Hepatocyte (in vitro differentiated cells): ENCODE data around the gene RBM19.

ENCODE experiments used
- EZH2 ChIP-seq: fragments of 200-600 bp; sonication (generic); IDR thresholded peaks from 2 replicates; pipeline ENCODE4 v1.6.1; 2016; ENCODE audit warnings: antibody characterized with exemption, mild to moderate bottlenecking, borderline replicate concordance
- EZH2phosphoT487 ChIP-seq: fragments of 200-600 bp; sonication (generic); IDR thresholded peaks from one replicate; pipeline ENCODE4 v1.6.1; 2018; ENCODE audit warnings: antibody characterized with exemption, mild to moderate bottlenecking, low read depth, moderate library complexity; ENCODE audit not compliant: unreplicated experiment, severe bottlenecking
- TF ChIP-seq, protein P1 (sequence below): fragments of 200-600 bp; sonication (generic); IDR thresholded peaks from 2 replicates; pipeline ENCODE4 v1.5.1; 2016; ENCODE audit warnings: antibody characterized with exemption, mild to moderate bottlenecking; ENCODE audit not compliant: poor library complexity

DNA sequence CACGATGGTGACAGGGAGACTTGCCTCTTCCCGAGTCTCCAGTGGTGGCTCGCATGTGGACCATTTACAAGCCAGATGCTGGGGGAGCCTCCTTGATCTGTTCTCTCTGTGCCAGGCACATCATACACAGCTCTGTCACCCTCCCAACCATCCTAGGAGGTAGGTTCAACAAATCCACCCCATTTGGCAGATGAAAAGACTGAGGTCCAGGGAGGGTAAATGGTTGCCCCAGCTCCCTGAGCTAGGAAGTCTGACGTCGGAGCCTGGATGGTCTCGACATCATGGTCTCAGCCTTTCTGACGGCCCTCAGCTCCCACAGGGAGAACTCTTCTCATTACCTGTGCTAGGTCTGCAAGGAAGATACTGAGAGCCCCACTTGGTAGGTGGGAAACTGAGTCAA lies 189.6 kb downstream of the RBM19 start:
- TF ChIP-seq, protein P1, sequence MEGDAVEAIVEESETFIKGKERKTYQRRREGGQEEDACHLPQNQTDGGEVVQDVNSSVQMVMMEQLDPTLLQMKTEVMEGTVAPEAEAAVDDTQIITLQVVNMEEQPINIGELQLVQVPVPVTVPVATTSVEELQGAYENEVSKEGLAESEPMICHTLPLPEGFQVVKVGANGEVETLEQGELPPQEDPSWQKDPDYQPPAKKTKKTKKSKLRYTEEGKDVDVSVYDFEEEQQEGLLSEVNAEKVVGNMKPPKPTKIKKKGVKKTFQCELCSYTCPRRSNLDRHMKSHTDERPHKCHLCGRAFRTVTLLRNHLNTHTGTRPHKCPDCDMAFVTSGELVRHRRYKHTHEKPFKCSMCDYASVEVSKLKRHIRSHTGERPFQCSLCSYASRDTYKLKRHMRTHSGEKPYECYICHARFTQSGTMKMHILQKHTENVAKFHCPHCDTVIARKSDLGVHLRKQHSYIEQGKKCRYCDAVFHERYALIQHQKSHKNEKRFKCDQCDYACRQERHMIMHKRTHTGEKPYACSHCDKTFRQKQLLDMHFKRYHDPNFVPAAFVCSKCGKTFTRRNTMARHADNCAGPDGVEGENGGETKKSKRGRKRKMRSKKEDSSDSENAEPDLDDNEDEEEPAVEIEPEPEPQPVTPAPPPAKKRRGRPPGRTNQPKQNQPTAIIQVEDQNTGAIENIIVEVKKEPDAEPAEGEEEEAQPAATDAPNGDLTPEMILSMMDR: no peak
- no peak for TF ChIP-seq EZH2phosphoT487
- TF ChIP-seq EZH2: no peak
